Fibroblast of mammary gland (primary cell): ENCODE data around the gene BRPF1.

ENCODE experiments used
- DNase-seq: peaks from one replicate; pipeline ENCODE4 v3.0.0-alpha.2; 2010; ENCODE audit warnings: low read depth
- H3K4me3 ChIP-seq: 2 replicates; pipeline ENCODE4 v1.5.1; 2011; ENCODE audit warnings: low read depth, mild to moderate bottlenecking, low read length, moderate library complexity; ENCODE audit not compliant: control insufficient read depth
- TF ChIP-seq, protein P1 (sequence below): conservative IDR thresholded peaks from 2 replicates; pipeline ENCODE4 v1.5.1; 2011; ENCODE audit warnings: low read depth, low read length, inconsistent platforms; ENCODE audit not compliant: control insufficient read depth, insufficient read depth

Gene BRPF1

DNA sequence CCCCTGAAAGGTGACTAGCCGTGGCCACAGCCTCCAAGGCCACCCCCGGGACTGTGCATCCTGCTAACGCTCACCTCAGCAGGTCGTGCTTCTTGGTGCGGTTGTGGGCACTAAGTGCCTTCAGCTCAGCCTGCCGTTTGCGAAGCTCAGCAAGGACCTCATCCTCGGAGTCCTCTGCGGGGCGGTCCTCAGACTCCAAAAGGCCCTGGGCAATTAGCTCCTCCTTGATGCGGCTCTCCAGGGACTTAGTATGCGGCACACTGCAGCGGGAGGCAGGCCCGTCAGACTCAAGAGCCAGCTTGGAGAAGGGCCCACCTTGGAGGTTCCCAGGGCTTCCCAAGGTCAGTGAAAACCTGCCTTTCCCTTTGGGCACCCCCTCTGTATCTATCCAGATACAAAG, 52.4 kb downstream of the BRPF1 start:
- H3K4me3 ChIP-seq = no peak overlapping the region
- TF ChIP-seq, protein P1, sequence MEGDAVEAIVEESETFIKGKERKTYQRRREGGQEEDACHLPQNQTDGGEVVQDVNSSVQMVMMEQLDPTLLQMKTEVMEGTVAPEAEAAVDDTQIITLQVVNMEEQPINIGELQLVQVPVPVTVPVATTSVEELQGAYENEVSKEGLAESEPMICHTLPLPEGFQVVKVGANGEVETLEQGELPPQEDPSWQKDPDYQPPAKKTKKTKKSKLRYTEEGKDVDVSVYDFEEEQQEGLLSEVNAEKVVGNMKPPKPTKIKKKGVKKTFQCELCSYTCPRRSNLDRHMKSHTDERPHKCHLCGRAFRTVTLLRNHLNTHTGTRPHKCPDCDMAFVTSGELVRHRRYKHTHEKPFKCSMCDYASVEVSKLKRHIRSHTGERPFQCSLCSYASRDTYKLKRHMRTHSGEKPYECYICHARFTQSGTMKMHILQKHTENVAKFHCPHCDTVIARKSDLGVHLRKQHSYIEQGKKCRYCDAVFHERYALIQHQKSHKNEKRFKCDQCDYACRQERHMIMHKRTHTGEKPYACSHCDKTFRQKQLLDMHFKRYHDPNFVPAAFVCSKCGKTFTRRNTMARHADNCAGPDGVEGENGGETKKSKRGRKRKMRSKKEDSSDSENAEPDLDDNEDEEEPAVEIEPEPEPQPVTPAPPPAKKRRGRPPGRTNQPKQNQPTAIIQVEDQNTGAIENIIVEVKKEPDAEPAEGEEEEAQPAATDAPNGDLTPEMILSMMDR = no peak
- DNase-seq = no peak

DNA sequence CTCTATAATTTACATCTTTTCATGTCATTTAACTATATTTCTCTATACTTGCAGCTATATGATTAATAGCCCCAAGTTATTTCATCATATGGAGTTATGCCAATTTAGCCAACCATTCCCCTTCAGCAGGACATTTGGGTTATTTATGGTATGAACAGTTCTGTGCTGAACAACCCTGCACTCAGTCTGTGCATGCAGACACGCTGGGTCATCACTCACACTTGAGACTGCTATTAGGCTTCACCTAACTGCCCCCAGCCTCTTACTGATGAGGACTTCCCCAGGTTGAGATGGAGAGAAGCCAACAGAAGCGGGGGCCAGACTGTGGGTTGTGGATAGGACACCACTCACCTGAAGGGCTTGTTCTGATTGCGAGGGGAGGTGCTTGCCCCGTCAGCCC, 53.4 kb downstream of the BRPF1 start:
- H3K4me3 ChIP-seq = no peak overlapping the region
- no peak for DNase-seq
- TF ChIP-seq, protein P1 = no peak

DNA sequence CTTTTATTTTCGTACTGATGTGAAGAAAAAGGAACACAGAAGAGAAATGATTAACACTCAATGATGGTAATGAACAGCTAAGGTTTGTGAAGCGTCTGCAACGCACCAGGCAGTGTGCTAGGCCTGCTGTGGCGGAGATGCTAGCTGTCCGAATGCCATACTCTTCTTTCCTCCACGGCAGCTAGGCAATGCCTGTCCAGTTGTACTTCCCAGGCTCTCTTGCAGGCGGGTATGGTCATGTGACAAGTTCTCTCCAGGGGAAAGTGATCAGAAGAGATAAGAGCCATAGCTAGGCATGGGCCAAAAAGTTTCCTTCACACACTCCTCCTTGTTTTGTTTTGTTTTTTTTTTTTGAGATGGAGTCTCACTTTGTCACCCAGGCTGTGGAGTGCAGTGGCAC, 54.1 kb downstream of the BRPF1 start:
- no peak for DNase-seq
- TF ChIP-seq, protein P1 = no peak
- no peak overlapping the region for H3K4me3 ChIP-seq

DNA sequence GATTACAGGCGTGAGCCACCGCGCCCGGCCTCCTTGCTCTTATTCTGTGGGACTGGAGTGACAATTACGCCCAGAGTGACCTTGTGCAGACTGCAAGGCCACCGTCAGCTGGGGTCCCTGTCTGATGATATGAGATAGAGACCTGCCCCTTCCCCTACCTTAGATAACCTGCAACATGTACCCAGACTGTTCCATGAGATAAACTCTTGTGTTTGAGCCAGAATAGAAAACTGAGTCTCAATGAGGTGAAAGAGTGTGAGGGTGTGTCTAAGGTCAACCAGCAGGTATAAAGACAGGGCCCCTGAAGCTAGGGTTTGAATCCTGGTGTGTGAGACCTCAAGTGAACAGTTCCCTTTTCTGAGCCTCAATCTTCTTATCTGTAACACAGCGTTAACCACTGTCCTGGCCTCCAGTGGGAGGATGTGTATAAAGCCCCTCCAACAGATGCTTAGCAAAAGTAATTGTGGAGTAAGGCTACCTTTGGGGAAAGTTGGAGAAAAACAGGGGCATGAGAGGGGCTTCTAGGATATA, 54.7 kb downstream of the BRPF1 start:
- TF ChIP-seq, protein P1 = no peak
- no peak overlapping the region for H3K4me3 ChIP-seq

DNA sequence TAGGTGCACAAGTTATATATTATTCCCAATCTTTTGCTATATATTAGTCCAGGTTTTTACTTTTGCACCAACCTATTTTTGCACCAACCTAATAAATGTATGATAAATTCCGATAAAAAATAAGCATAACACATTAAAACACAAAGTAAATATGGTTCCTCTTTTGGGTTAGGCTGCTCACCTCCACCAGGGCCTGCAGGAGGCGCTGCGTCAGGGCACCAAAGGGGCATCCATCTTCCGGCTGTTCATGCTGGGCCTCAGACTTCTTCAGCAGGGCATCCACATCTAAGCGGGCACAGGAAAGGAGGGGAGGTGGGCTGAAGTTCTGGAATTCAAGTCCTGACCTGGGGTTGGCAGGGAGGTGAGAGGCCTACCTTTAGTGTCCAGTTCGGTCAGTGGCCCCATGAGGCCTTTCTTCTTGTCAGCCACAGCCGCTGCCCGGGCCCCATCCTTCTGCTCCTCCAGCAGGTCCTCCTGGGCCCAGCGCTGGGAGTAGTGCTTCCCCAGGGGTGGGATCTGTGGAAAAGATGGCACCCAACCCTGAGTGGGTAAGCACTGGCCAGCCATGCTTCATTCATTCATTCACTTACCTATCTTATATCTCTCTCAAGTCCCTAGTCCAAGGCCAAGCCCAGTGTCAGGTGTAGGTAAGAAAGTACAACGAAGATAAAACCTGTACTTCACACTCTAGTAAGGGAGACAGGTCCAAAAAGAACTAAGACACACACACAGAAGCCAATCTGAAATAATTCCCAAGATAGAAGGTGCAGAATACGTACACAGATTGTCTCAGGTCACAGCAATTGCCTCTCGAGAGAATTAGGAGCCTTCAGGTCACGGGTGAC, 55.5 kb downstream of the BRPF1 start:
- TF ChIP-seq, protein P1 = peak; percentile 47
- no peak for DNase-seq
- H3K4me3 ChIP-seq = no peak overlapping the region

More for the DNA sequence above, 54.7 kb downstream of the BRPF1 start:
- DNase-seq = no peak

DNA sequence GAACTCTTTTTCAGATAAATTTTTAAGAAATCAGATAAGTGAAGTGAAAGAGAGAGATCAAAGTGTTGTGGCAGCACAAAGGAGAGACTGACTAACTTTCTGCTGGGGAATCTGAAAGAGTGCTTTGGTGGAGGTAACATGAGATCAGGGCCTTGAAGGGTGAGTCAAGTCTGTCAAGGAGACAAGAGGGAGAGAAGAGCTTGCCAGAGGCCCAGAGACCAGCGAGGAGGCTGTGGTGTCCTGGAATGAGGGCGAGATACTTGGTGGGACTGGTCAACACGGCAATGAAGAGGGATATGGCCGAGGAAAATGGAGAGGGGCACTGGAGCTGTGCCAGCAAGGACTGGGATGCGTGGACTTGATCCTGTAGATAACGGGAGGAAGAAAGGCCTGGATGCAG, 56.2 kb downstream of the BRPF1 start:
- H3K4me3 ChIP-seq = no peak overlapping the region
- no peak for DNase-seq
- TF ChIP-seq, protein P1 = no peak

DNA sequence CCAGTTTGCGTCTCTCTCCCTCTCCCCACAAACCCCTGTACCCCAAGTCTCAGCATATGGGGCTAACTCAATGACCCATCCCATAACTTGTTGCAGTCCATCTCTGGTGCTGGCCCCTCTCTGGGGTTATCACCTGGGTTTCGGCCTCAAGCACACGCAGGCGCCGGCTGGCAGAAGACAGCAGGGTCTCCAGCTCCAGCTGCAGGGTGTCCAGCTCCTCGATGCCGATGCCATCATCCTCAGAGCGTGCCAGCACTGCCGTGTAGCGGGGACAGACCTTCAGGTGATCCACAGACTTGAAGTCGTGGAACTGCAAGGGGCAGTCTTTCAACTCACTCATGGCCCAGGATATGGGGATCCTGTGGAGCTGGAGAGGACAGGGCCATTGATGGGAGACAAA, 59.6 kb downstream of the BRPF1 start:
- TF ChIP-seq, protein P1 = no peak
- no peak for DNase-seq
- H3K4me3 ChIP-seq = no peak overlapping the region
